GM12801 (cell line): ENCODE measurements around the gene ALOX12.

Experiments
- CTCF ChIP-seq: IDR thresholded peaks from one replicate; pipeline ENCODE4 v1.5.1; 2011; ENCODE audit warnings: control low read depth; ENCODE audit not compliant: insufficient read length; ENCODE audit errors: extremely low read depth

The ALOX12 gene

GRCh38 chr17:6970992-6971391 is 24.9 kb upstream of the ALOX12 start:
- TF ChIP-seq CTCF, result no peak

GRCh38 chr17:6981426-6981825 is 14.4 kb upstream of the ALOX12 start:
- TF ChIP-seq CTCF, result no peak

GRCh38 chr17:6985266-6985665 is 10.6 kb upstream of the ALOX12 start:
- TF ChIP-seq CTCF, result no peak

GRCh38 chr17:6986676-6987075 is 9.2 kb upstream of the ALOX12 start:
- TF ChIP-seq CTCF, result no peak

GRCh38 chr17:6989779-6990178 is 6.1 kb upstream of the ALOX12 start:
- no peak for TF ChIP-seq CTCF

GRCh38 chr17:6994118-6994598 is 1.7 kb upstream of the ALOX12 start:
- no peak for TF ChIP-seq CTCF

GRCh38 chr17:6994666-6995256 is 1.1 kb upstream of the ALOX12 start:
- no peak for TF ChIP-seq CTCF
